OCI-LY7 (cell line): ENCODE data around the gene TPCN1. TPM values are rescaled to one million over a fixed set of nuclear protein-coding genes. Genes with fewer than 3 reads are reported as not detected.

ENCODE experiments used
- BruUV-seq: library from RNA; stranded (reverse); fragments of 400-500 nt; replicated peaks from 2 replicates; lab custom pipeline; 2021; lab: Mats Ljungman, UMichigan
- CTCF ChIA-PET: fragments of 300-600 bp; sonication (Branson Sonifier 250); formaldehyde crosslinking; loops from one replicate; lab custom pipeline; 2022; ENCODE audit warnings: antibody characterized with exemption; ENCODE audit not compliant: unreplicated experiment; lab: Charles Lee
- POLR2A ChIA-PET: fragments of 300-600 bp; sonication (Branson Sonifier 250); formaldehyde crosslinking; loops from one replicate; lab custom pipeline; 2022; ENCODE audit warnings: antibody characterized with exemption; lab: Charles Lee
- DNase-seq: peaks from one replicate; pipeline ENCODE4 v3.0.0-alpha.2; 2015; ENCODE audit warnings: low spot score
- H2AFZ ChIP-seq: fragments of 200-600 bp; sonication (generic), shearing (Covaris generic); 2 replicates; pipeline ENCODE4 v1.6.1; 2014; ENCODE audit warnings: mild to moderate bottlenecking, antibody characterized with exemption, low read length, moderate library complexity
- H3K27ac ChIP-seq: fragments of 200-600 bp; sonication (generic); 2 replicates; pipeline ENCODE4 v1.5.1; 2014; ENCODE audit warnings: mixed run types, low read depth, mild to moderate bottlenecking, moderate library complexity, low read length, inconsistent platforms; ENCODE audit not compliant: poor library complexity, severe bottlenecking
- H3K36me3 ChIP-seq: fragments of 200-600 bp; sonication (generic); 2 replicates; pipeline ENCODE4 v1.6.1; 2014; ENCODE audit warnings: mild to moderate bottlenecking, antibody characterized with exemption, low read length, moderate library complexity, mixed read lengths; ENCODE audit not compliant: insufficient read depth
- H3K4me1 ChIP-seq: fragments of 200-600 bp; sonication (generic); 2 replicates; pipeline ENCODE4 v1.5.1; 2014; ENCODE audit warnings: mild to moderate bottlenecking, low read length; ENCODE audit not compliant: insufficient read depth, poor library complexity, severe bottlenecking
- H3K4me2 ChIP-seq: fragments of 200-600 bp; sonication (generic); 2 replicates; pipeline ENCODE4 v1.6.1; 2014; ENCODE audit warnings: mild to moderate bottlenecking, low read length
- H3K4me3 ChIP-seq: fragments of 200-600 bp; sonication (generic); 2 replicates; pipeline ENCODE4 v1.5.1; 2014; ENCODE audit warnings: mild to moderate bottlenecking, low read depth, low read length; ENCODE audit not compliant: poor library complexity, severe bottlenecking
- H3K79me2 ChIP-seq: fragments of 200-600 bp; sonication (generic); 2 replicates; pipeline ENCODE4 v1.6.1; 2016; ENCODE audit warnings: low read depth, mild to moderate bottlenecking, low read length, moderate library complexity, mixed read lengths; ENCODE audit not compliant: insufficient read depth
- H3K9me2 ChIP-seq: fragments of 200-600 bp; sonication (generic); 2 replicates; pipeline ENCODE4 v1.6.1; 2016; ENCODE audit warnings: mild to moderate bottlenecking, low read length, mixed read lengths; ENCODE audit not compliant: insufficient read depth
- H3K9me3 ChIP-seq: fragments of 200-600 bp; sonication (generic); 2 replicates; pipeline ENCODE4 v1.6.1; 2014; ENCODE audit warnings: mild to moderate bottlenecking, mixed run types, low read length, mixed read lengths
- H4K20me1 ChIP-seq: fragments of 200-600 bp; sonication (generic); 2 replicates; pipeline ENCODE4 v1.6.1; 2014; ENCODE audit warnings: mild to moderate bottlenecking, antibody characterized with exemption, low read length, moderate library complexity, mixed read lengths; ENCODE audit not compliant: insufficient read depth
- CTCF ChIP-seq: fragments of 200-600 bp; sonication (generic); conservative IDR thresholded peaks from 2 replicates; pipeline ENCODE4 v1.5.1; 2014; ENCODE audit warnings: mild to moderate bottlenecking, antibody characterized with exemption, low read length, moderate library complexity, mixed read lengths
- EZH2phosphoT487 ChIP-seq: fragments of 200-600 bp; sonication (generic); IDR thresholded peaks from 2 replicates; pipeline ENCODE4 v1.6.1; 2018; ENCODE audit warnings: low read depth, borderline replicate concordance, mild to moderate bottlenecking, mixed run types, antibody characterized with exemption, low read length, moderate library complexity, mixed read lengths
- intact Hi-C: fragments of 100-400 bp; cut with micrococcal nuclease; formaldehyde crosslinking; loops from one replicate; pipeline ENCODE4 v1.10.0; 2022; ENCODE audit not compliant: unreplicated experiment
- total RNA-seq, 2 experiments: library from RNA; depleted of rRNA in 1 of 2; stranded (reverse); fragments of >200 nt in 1 of 2; shearing (Covaris generic) in 1 of 2; gene quantifications; 2 replicates each; pipeline ENCODE4 v1.2.3, GENCODE V29; 2014 to 2022

The TPCN1 gene
- total RNA-seq, 2 experiments from 2014 or later = 96.0 to 160 TPM

DNA sequence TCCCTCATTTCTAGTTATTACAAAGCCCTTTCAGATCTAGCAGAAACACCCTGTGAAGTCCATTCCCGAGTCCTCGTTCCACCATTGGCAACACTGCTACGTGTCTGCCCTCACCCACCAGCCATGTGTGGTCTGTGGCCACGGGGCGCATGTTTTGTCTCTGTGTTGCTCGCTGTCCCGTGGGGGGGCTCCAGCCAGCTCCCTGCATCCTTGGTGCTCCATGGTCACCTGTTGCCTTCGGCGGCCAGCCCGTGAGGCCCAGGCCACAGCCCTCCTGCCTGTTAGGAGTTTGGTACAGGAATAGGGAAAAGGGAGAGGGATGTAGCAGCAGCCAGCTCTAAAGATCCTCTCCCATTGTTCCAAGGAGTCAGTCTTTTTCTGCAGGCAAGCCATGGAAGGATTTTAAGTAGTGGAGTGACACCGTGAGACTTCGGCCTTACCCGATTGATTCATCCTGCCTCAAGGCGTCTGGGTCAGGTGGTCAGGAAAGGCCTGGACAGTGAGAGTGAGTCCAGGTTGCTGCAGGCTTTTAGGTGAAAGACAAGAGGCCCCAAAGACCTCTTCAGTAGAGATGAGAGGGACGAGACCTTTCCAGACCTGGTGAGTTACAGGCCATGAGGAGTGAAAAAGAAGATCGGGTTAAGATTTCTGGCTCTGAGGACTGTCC lies 30.3 kb downstream of the TPCN1 start:
- BruUV-seq = no TSS peak
- intact Hi-C loops = no loop called here
- Histone ChIP-seq H3K4me2 (no peak overlapping the region), H3K4me3 (no peak overlapping the region), H3K4me1 (peaks cover 22% of the 10 kb centered on the region), H3K79me2 (peaks cover 3% of the 10 kb centered on the region; the same call in 1 of the 2 replicates), H3K27ac (no peak overlapping the region), H3K36me3 (peaks cover 89% of the 10 kb centered on the region), H3K9me3 (no peaks in the 10 kb centered on the region), H2AFZ (no peak overlapping the region), H4K20me1 (no peaks in the 10 kb centered on the region), H3K9me2 (no peaks in the 10 kb centered on the region)
- no peak for DNase-seq
- POLR2A ChIA-PET = interaction anchor here (0.6 kb wide), 1 partner anchor 147 kb away, joined by 4 read pairs; no protein-coding TSS in a partner anchor
- CTCF ChIA-PET = no interaction called here
- TF ChIP-seq CTCF (no peak), EZH2phosphoT487 (no peak)

DNA sequence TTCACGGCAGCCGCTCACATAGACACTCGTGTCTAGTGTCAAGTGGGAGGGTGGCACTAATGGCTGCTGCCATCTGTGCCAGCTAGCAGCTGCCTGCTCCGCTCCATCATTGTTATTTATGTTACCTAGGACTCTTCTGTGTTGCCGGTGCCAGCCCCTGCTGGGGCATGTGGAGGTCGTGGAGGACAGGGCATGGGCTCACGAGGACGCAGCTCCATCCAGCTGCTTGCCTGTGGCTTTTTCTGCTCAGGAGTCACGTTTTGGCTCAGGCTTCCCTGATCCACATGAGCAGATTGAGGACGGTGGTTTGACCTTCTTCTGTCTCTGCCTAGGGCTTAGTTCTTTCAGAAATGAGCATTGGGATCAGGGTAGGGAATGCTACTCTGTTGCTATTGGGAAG lies 31.2 kb downstream of the TPCN1 start:
- no peak for DNase-seq
- Histone ChIP-seq H3K4me3 (no peak overlapping the region), H3K9me2 (no peaks in the 10 kb centered on the region), H3K36me3 (peaks cover 89% of the 10 kb centered on the region), H3K27ac (no peak overlapping the region), H3K9me3 (no peaks in the 10 kb centered on the region), H3K4me1 (peaks cover 22% of the 10 kb centered on the region), H3K79me2 (peaks cover 3% of the 10 kb centered on the region; the same call in 1 of the 2 replicates), H4K20me1 (no peaks in the 10 kb centered on the region), H2AFZ (no peak overlapping the region), H3K4me2 (no peak overlapping the region)
- intact Hi-C loops = no loop called here
- BruUV-seq = no TSS peak
- TF ChIP-seq CTCF = no peak
- TF ChIP-seq EZH2phosphoT487 = no peak
- POLR2A ChIA-PET = no interaction called here
- CTCF ChIA-PET = no interaction called here
